ENCODE data around the gene SYNE1. TPM values are rescaled to one million over a fixed set of nuclear protein-coding genes. Genes with fewer than 3 reads are reported as not detected.

The SYNE1 gene
- total and polyA plus RNA-seq, 2 of the 8 experiments (the other 6 are each of a cell fraction or from before 2014, with no cell fraction given): 2.8 to 5.5 TPM

DNA sequence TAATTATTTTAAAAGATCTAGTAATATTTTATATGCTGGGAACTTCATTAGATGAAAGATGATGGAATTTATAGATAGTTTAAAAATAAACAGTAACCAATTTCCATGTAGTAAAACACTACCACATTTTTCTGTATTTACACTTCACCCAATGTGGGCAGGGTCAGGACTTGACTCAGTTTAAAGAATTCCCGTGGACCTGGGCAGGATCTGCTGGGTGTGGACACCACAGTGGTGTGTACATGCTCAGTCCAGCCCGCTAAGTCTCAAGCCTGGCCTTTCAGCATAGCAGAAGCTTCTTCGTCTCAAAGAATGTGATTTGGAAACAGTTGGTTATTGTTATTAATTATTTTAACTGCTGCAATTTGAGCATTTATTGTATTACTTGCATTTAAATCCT, 364.2 kb downstream of the SYNE1 start (continued):
- TF ChIP-seq RNF2 (IDR thresholded peaks at IDR 0.05; ENCODE audit: borderline replicate concordance, low read depth, low read length, missing control alignments, poor library complexity, severe bottlenecking): no peak
- TF ChIP-seq, protein P1, sequence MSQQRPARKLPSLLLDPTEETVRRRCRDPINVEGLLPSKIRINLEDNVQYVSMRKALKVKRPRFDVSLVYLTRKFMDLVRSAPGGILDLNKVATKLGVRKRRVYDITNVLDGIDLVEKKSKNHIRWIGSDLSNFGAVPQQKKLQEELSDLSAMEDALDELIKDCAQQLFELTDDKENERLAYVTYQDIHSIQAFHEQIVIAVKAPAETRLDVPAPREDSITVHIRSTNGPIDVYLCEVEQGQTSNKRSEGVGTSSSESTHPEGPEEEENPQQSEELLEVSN (IDR thresholded peaks at IDR 0.05): no peak

Measured in H1 (cell line).